Esophagus muscularis mucosa (tissue), 3 donors: ENCODE measurements around the gene ADCY4.

ENCODE experiments used
- CTCF ChIP-seq, 3 experiments: fragments of 200-600 bp in 2 of 3; fragments of 450-650 bp in 1 of 3; sonication (generic) in 2 of 3; IDR thresholded peaks; one replicate each; pipeline ENCODE4 v1.5.1; 2017 to 2019; ENCODE audit warnings: antibody characterized with exemption in 3 of 3, mild to moderate bottlenecking in 2 of 3, moderate library complexity in 1 of 3
- POLR2A ChIP-seq: fragments of 450-650 bp; IDR thresholded peaks from one replicate; pipeline ENCODE4 v1.6.1; 2017; ENCODE audit warnings: antibody characterized with exemption, moderate library complexity, mild to moderate bottlenecking, low read depth
- POLR2AphosphoS5 ChIP-seq, 2 donors: sonication (generic); formaldehyde crosslinking; IDR thresholded peaks; one replicate each; pipeline ENCODE4 v1.6.1; 2017; ENCODE audit warnings: antibody characterized with exemption in 2 of 2

GRCh38 chr14:24351517-24351916 is 16.6 kb upstream of the ADCY4 start:
- no peak for TF ChIP-seq CTCF (IDR thresholded peaks at IDR 0.05)
- no peak for TF ChIP-seq POLR2AphosphoS5 (IDR thresholded peaks at IDR 0.05)
- no peak for TF ChIP-seq POLR2A
